K562 (cell line): Measurements from ENCODE around the gene TFCP2L1. TPM values are rescaled to one million over a fixed set of nuclear protein-coding genes. Genes with fewer than 3 reads are reported as not detected.
A peak's percentile ranks its signal among the peaks of the same experiment; 100 is the strongest.

Experiments
- ATAC-seq: fragments of 200-7000 bp; cut with Tn5 transposase; 3 replicates; pipeline ENCODE4 v1.9.1; 2020; ENCODE audit warnings: moderate library complexity
- BruUV-seq: library from RNA; stranded (reverse); fragments of 400-500 nt; replicated peaks from 2 replicates; lab custom pipeline; 2021; lab: Mats Ljungman, UMichigan
- CTCF ChIA-PET: fragments of 300-600 bp; formaldehyde crosslinking; extraction: SDS; loops from one replicate; lab custom pipeline; 2021; ENCODE audit warnings: low intra/inter-chr PET ratio; lab: Yijun Ruan, JAX
- POLR2A ChIA-PET: fragments of 300-600, 350-650 bp; sonication (Branson Sonifier 250); formaldehyde crosslinking; extraction: SDS; loops from one replicate; lab custom pipeline; 2021; ENCODE audit warnings: antibody characterized with exemption, inconsistent platforms; lab: Yijun Ruan, JAX
- DNase-seq, 4 experiments: peaks; one replicate each; pipeline versions ENCODE4 v3.0.0 to v3.0.0-alpha.2; 2011 to 2018; ENCODE audit warnings: low spot score in 3 of 4, mixed read lengths in 3 of 4; ENCODE audit errors: extremely low read depth in 1 of 4
- FAIRE-seq: peaks from 2 replicates; lab custom pipeline; 2011; peaks lifted over from hg19 to GRCh38; lab: Jason Lieb, UNC
- H2AFZ ChIP-seq: 2 replicates; pipeline ENCODE4 v1.6.0; 2011; ENCODE audit warnings: low read depth, low read length, control low read depth, inconsistent platforms
- H3K27ac ChIP-seq: fragments of 200-600 bp; 3 replicates; pipeline ENCODE4 v1.8.0; 2011; ENCODE audit warnings: low read depth, mild to moderate bottlenecking, control low read depth, inconsistent platforms, low read length, moderate library complexity, mixed read lengths; ENCODE audit errors: extremely low read depth
- H3K27me3 ChIP-seq, 2 experiments: fragments of 300-600 bp in 1 of 2; 2 replicates in 1 of 2; 3 replicates in 1 of 2; pipeline versions ENCODE4 v1.6.0 to v1.8.0; 2011; ENCODE audit warnings: inconsistent platforms in 2 of 2, low read length in 2 of 2, mild to moderate bottlenecking in 1 of 2, mixed read lengths in 1 of 2, moderate library complexity in 1 of 2; ENCODE audit not compliant: control insufficient read depth in 2 of 2, insufficient read depth in 2 of 2
- H3K36me3 ChIP-seq: fragments of 300-600 bp; 3 replicates; pipeline ENCODE4 v1.8.0; 2011; ENCODE audit warnings: mild to moderate bottlenecking, low read length, inconsistent platforms; ENCODE audit not compliant: control insufficient read depth, insufficient read depth
- H3K4me1 ChIP-seq, 2 experiments: fragments of 200-600 bp in 1 of 2; replicated peaks in 1 of 2; 2 replicates in 1 of 2; 3 replicates in 1 of 2; pipeline versions ENCODE4 v1.5.1 to v1.8.0; 2011; ENCODE audit warnings: inconsistent platforms in 2 of 2, low read length in 2 of 2, mild to moderate bottlenecking in 1 of 2, mixed read lengths in 1 of 2, moderate library complexity in 1 of 2; ENCODE audit not compliant: control insufficient read depth in 2 of 2, insufficient read depth in 2 of 2
- H3K4me2 ChIP-seq: 2 replicates; pipeline ENCODE4 v1.6.1; 2011; ENCODE audit warnings: low read length, control low read depth, inconsistent platforms, mixed read lengths; ENCODE audit not compliant: insufficient read depth
- H3K4me3 ChIP-seq: fragments of 200-600 bp; sonication (generic), shearing (Covaris generic); 2 replicates; pipeline ENCODE4 v1.5.1; 2016; ENCODE audit warnings: control low read depth, inconsistent platforms
- H3K79me2 ChIP-seq: fragments of 200-600 bp; 3 replicates; pipeline ENCODE4 v1.8.0; 2011; ENCODE audit warnings: low read length, inconsistent platforms; ENCODE audit not compliant: control insufficient read depth, insufficient read depth
- H3K9ac ChIP-seq, 2 experiments: 2 replicates each; pipeline versions ENCODE4 v1.6.0 to v1.6.1; 2011; ENCODE audit warnings: low read depth in 2 of 2, low read length in 2 of 2, control low read depth in 1 of 2, inconsistent platforms in 1 of 2, mild to moderate bottlenecking in 1 of 2, mixed read lengths in 1 of 2; ENCODE audit not compliant: insufficient read depth in 1 of 2
- H3K9me1 ChIP-seq: one replicate; pipeline ENCODE4 v1.6.0; 2011; ENCODE audit warnings: inconsistent platforms, mild to moderate bottlenecking, low read length, moderate library complexity; ENCODE audit not compliant: control insufficient read depth, insufficient read depth
- H3K9me3 ChIP-seq: replicated peaks from 2 replicates; pipeline ENCODE4 v1.5.1; 2011; ENCODE audit warnings: low read depth, low read length, inconsistent platforms; ENCODE audit not compliant: control insufficient read depth, insufficient read depth
- H4K20me1 ChIP-seq: replicated peaks from 2 replicates; pipeline ENCODE4 v1.6.1; 2011; ENCODE audit warnings: low read length, inconsistent platforms, mixed read lengths; ENCODE audit not compliant: control insufficient read depth, insufficient read depth
- CBX3 ChIP-seq, 2 experiments: IDR thresholded peaks; 1 replicate in 1 of 2; 2 replicates in 1 of 2; pipeline ENCODE4 v1.6.1; 2012; ENCODE audit warnings: inconsistent platforms in 2 of 2, low read length in 2 of 2, borderline replicate concordance in 1 of 2, control low read depth in 1 of 2
- CBX5 ChIP-seq: IDR thresholded peaks from 2 replicates; pipeline ENCODE4 v1.6.1; 2014; ENCODE audit warnings: low read depth, borderline replicate concordance
- FIP1L1 ChIP-seq: fragments of 200-400 bp; formaldehyde crosslinking; IDR thresholded peaks from 2 replicates; pipeline ENCODE4 v1.6.1; 2018; ENCODE audit warnings: mild to moderate bottlenecking, low read depth, low read length; ENCODE audit not compliant: poor library complexity, severe bottlenecking
- TBL1XR1 ChIP-seq, 2 experiments: IDR thresholded peaks; 2 replicates each; pipeline ENCODE4 v1.6.1; 2012; ENCODE audit warnings: improper control_type of control experiment in 2 of 2, low read length in 2 of 2, mild to moderate bottlenecking in 1 of 2
- YY1 ChIP-seq, 3 experiments: IDR thresholded peaks; 2 replicates each; pipeline ENCODE4 v1.6.1; 2011; ENCODE audit warnings: low read length in 2 of 3, mild to moderate bottlenecking in 2 of 3, moderate library complexity in 2 of 3, borderline replicate concordance in 1 of 3, control low read depth in 1 of 3, low read depth in 1 of 3; ENCODE audit not compliant: insufficient read depth in 3 of 3, insufficient replicate concordance in 2 of 3, control insufficient read depth in 1 of 3, insufficient read length in 1 of 3; ENCODE audit errors: extremely low read depth in 1 of 3
- ZNF253 ChIP-seq: fragments of 250-450 bp; sonication (Bioruptor Pico); conservative IDR thresholded peaks from 2 replicates; pipeline ENCODE4 v1.6.1; 2021; ENCODE audit warnings: mild to moderate bottlenecking
- WGBS: fragments of 100-300 bp; shearing (Covaris generic); methylation state at CpG from one replicate; pipeline ENCODE4 v1.1.6; 2016; ENCODE audit warnings: low coverage, mixed read lengths; ENCODE audit not compliant: insufficient coverage; ENCODE audit errors: missing lambda C conversion rate; 5-methylcytosine and 5-hydroxymethylcytosine counted together
- in situ Hi-C: fragments of 300-500 bp; cut with MboI; formaldehyde crosslinking; loops from 4 replicates; pipeline ENCODE4 v1.15.0; 2018; ENCODE audit warnings: inconsistent platforms, mixed read lengths
- intact Hi-C: fragments of 100-400 bp; cut with micrococcal nuclease; formaldehyde crosslinking; loops from 2 replicates; pipeline ENCODE4 v1.14.2; 2022
- polyA plus RNA-seq, 8 experiments: library from polyadenylated mRNA; depleted of rRNA in 4 of 8; stranded (reverse) in 5 of 8; unstranded in 3 of 8; fragments of >200 nt; fragmentation: Nextera tagmentation in 2 of 8; fragmentation: Illumina TruSeq in 1 of 8; extraction: Ambion mirVana in 2 of 8; extraction: Trizol in 1 of 8; gene quantifications; 2 replicates each; pipeline versions ENCODE4 v1.2.1 to v1.2.3, GENCODE V29; 2011 to 2014; ENCODE audit warnings: inconsistent platforms in 1 of 8, missing spikeins in 1 of 8
- total RNA-seq, 7 experiments: library from RNA; depleted of rRNA in 6 of 7; stranded (reverse); fragments of >200 nt in 6 of 7; fragmentation: Illumina TruSeq in 2 of 7; extraction: Trizol in 2 of 7; gene quantifications; 2 replicates each; pipeline versions ENCODE4 v1.2.1 to v1.2.3, GENCODE V29; 2011 to 2021; ENCODE audit warnings: low replicate concordance in 1 of 7
- TF ChIP-seq, protein P1 (sequence below): fragments of 450-650 bp; IDR thresholded peaks from 2 replicates; pipeline ENCODE4 v1.6.1; 2016
- TF ChIP-seq, protein P2 (sequence below): fragments of 250-450 bp; sonication (Bioruptor Pico); IDR thresholded peaks from 2 replicates; pipeline ENCODE4 v1.8.0; 2021; ENCODE audit warnings: moderate library complexity, mild to moderate bottlenecking, inconsistent platforms

Gene TFCP2L1
- total and polyA plus RNA-seq, 9 of the 15 experiments (the other 6 are each of a cell fraction or from before 2014, with no cell fraction given), result 0.08 to 1.00 (median 0.42) TPM

DNA sequence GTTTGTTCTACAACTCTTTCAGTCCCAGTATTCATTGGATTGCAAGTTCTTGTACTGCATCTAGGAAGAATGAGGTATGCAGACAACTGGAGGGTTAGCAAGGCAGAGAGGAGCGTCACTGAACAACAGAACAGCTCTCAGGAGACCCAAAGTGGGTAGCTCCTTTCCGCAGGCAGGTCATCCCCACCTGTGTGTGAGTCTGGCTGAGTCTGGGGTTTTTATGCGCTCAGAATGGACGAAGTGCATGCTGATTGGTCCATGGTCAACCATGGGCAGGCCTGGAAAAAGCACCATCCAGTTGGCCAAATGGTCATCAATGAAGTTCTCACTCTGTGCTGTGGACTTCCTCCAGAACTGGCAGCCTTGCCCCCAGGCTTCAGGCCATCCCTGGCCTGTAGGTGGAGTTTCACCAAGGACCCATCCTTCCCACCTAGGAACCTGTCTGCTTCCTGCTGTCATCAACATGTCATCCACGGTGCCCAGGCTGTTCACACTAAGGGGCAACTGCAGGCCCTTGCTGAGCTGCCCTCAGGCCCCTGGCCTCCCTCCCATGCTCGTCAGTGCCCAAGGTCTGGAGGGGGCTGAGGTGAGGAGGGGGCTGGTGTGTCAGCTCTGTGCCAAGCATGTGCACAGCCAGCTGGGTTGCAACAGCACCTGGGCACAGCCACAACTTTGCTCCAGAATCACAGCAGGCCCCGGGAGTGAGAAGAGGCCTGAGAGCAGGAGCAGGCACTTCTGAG, 11.1 kb upstream of the TFCP2L1 start:
- Histone ChIP-seq H3K27me3 (peaks cover 17 to 30% of the 10 kb centered on the region in 2 experiments; a peak in 3 of 5 replicates), H3K9me1 (no peaks in the 10 kb centered on the region), H3K9ac (no peak overlapping the region), H4K20me1 (no peaks in the 10 kb centered on the region), H2AFZ (no peak overlapping the region), H3K4me1 (no peaks in the 10 kb centered on the region), H3K27ac (no peak overlapping the region), H3K36me3 (no peaks in the 10 kb centered on the region), H3K4me2 (no peak overlapping the region), H3K4me3 (no peak overlapping the region), H3K9me3 (no peaks in the 10 kb centered on the region), H3K79me2 (no peaks in the 10 kb centered on the region)
- 0% methylated on average over 6 of the region's 7 CpGs for WGBS
- TF ChIP-seq, protein P1, sequence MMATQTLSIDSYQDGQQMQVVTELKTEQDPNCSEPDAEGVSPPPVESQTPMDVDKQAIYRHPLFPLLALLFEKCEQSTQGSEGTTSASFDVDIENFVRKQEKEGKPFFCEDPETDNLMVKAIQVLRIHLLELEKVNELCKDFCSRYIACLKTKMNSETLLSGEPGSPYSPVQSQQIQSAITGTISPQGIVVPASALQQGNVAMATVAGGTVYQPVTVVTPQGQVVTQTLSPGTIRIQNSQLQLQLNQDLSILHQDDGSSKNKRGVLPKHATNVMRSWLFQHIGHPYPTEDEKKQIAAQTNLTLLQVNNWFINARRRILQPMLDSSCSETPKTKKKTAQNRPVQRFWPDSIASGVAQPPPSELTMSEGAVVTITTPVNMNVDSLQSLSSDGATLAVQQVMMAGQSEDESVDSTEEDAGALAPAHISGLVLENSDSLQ, result no peak
- TF ChIP-seq FIP1L1 (no peak), CBX3 (IDR thresholded peaks at IDR 0.05; ENCODE audit: borderline replicate concordance in 1 of 2, low read length in 2 of 2) (peak in 1 of 2 experiments; percentile 59; a peak in 1 of 3 replicates), TBL1XR1 (IDR thresholded peaks at IDR 0.05; ENCODE audit: low read length in 2 of 2) (no peak), CBX5 (peak; percentile 59; the same call in 1 of the 2 replicates), ZNF253 (CRISPR knock-in tag) (no peak), YY1 (IDR thresholded peaks at IDR 0.05; ENCODE audit: borderline replicate concordance in 1 of 3, control insufficient read depth in 1 of 3, extremely low read depth in 1 of 3, insufficient read depth in 3 of 3, insufficient read length in 1 of 3, insufficient replicate concordance in 2 of 3, low read depth in 1 of 3, low read length in 2 of 3) (no peak)
- TF ChIP-seq, protein P2, sequence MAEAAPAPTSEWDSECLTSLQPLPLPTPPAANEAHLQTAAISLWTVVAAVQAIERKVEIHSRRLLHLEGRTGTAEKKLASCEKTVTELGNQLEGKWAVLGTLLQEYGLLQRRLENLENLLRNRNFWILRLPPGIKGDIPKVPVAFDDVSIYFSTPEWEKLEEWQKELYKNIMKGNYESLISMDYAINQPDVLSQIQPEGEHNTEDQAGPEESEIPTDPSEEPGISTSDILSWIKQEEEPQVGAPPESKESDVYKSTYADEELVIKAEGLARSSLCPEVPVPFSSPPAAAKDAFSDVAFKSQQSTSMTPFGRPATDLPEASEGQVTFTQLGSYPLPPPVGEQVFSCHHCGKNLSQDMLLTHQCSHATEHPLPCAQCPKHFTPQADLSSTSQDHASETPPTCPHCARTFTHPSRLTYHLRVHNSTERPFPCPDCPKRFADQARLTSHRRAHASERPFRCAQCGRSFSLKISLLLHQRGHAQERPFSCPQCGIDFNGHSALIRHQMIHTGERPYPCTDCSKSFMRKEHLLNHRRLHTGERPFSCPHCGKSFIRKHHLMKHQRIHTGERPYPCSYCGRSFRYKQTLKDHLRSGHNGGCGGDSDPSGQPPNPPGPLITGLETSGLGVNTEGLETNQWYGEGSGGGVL (CRISPR knock-in tag), result no peak
- intact Hi-C loops (no loop called here), in situ Hi-C loops (no loop called here)
- BruUV-seq, result no TSS peak
- ChIA-PET POLR2A (interaction anchor here (0.7 kb wide), 1 partner anchor 13 kb away, joined by 3 read pairs; no protein-coding TSS in a partner anchor), CTCF (no interaction called here)
- DNase-seq (no peak), ATAC-seq (no peak), FAIRE-seq (no peak)
